Upper lobe of left lung (tissue), 4 donors: ENCODE results near the gene SDK1.

Experiments used
- POLR2AphosphoS5 ChIP-seq, 2 donors: sonication (generic); formaldehyde crosslinking; IDR thresholded peaks; one replicate each; pipeline ENCODE4 v1.5.1; 2017; ENCODE audit warnings: antibody characterized with exemption in 2 of 2
- TF ChIP-seq, protein P1 (sequence below), 6 experiments: fragments of 450-650 bp in 4 of 6; fragments of 200-600 bp in 2 of 6; sonication (generic) in 2 of 6; IDR thresholded peaks; one replicate each; pipeline ENCODE4 v1.5.1; 2016 to 2019; ENCODE audit warnings: antibody characterized with exemption in 6 of 6

DNA sequence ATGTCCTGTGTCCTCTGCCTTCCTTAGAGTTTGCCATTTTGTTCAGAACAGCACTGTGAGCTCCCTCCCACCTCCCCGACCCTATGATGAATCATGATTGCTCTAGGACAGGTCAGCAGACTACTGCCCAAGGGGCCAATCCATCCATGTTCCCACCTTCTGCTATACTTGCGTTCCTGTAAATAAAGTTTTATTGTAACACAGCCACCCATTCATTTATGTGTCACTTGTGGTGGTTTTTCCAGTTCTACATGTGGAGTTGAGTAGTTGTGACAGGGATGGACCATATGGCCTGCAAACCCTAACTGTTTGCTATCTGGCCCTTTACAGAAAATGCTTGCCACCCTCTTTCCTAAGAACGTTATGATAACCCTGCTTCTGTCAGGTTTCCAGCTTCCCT, 387.8 kb downstream of the SDK1 start:
- no peak for TF ChIP-seq POLR2AphosphoS5 (IDR thresholded peaks at IDR 0.05)
- TF ChIP-seq, protein P1, sequence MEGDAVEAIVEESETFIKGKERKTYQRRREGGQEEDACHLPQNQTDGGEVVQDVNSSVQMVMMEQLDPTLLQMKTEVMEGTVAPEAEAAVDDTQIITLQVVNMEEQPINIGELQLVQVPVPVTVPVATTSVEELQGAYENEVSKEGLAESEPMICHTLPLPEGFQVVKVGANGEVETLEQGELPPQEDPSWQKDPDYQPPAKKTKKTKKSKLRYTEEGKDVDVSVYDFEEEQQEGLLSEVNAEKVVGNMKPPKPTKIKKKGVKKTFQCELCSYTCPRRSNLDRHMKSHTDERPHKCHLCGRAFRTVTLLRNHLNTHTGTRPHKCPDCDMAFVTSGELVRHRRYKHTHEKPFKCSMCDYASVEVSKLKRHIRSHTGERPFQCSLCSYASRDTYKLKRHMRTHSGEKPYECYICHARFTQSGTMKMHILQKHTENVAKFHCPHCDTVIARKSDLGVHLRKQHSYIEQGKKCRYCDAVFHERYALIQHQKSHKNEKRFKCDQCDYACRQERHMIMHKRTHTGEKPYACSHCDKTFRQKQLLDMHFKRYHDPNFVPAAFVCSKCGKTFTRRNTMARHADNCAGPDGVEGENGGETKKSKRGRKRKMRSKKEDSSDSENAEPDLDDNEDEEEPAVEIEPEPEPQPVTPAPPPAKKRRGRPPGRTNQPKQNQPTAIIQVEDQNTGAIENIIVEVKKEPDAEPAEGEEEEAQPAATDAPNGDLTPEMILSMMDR (IDR thresholded peaks at IDR 0.05), result no peak
